HEK293 (cell line): Measurements from ENCODE around the gene C3orf20.

ENCODE experiments used
- KLF17 ChIP-seq: fragments of 450-650 bp; formaldehyde crosslinking; IDR thresholded peaks from 2 replicates; pipeline ENCODE4 v1.5.1; 2016; ENCODE audit warnings: missing biosample characterization, missing genetic modification characterization
- TF ChIP-seq, protein P1 (sequence below): fragments of 450-650 bp; formaldehyde crosslinking; IDR thresholded peaks from 2 replicates; pipeline ENCODE4 v1.5.1; 2016; ENCODE audit warnings: missing biosample characterization, missing genetic modification characterization

DNA sequence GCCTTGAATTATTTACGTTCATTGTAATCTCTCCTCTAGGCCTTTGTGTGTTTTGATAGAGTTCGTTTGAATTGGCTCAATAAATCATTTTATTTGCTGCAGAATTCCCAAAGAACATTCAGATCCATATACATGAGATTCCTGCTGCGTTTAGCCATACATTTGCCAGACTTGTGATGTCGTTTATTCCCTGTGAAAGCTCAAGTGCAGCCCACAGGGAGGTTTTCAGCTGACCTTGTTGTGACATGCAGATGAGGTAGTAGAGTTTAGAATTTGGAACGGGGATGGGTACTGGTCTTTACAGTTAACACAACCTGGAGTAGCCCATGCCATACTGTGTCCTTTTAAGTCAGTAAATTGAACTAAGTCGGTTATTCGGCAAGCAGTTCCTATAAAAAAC, at the start of gene C3orf20:
- TF ChIP-seq, protein P1, sequence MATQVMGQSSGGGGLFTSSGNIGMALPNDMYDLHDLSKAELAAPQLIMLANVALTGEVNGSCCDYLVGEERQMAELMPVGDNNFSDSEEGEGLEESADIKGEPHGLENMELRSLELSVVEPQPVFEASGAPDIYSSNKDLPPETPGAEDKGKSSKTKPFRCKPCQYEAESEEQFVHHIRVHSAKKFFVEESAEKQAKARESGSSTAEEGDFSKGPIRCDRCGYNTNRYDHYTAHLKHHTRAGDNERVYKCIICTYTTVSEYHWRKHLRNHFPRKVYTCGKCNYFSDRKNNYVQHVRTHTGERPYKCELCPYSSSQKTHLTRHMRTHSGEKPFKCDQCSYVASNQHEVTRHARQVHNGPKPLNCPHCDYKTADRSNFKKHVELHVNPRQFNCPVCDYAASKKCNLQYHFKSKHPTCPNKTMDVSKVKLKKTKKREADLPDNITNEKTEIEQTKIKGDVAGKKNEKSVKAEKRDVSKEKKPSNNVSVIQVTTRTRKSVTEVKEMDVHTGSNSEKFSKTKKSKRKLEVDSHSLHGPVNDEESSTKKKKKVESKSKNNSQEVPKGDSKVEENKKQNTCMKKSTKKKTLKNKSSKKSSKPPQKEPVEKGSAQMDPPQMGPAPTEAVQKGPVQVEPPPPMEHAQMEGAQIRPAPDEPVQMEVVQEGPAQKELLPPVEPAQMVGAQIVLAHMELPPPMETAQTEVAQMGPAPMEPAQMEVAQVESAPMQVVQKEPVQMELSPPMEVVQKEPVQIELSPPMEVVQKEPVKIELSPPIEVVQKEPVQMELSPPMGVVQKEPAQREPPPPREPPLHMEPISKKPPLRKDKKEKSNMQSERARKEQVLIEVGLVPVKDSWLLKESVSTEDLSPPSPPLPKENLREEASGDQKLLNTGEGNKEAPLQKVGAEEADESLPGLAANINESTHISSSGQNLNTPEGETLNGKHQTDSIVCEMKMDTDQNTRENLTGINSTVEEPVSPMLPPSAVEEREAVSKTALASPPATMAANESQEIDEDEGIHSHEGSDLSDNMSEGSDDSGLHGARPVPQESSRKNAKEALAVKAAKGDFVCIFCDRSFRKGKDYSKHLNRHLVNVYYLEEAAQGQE = no peak
- no peak for TF ChIP-seq KLF17
